Motor neuron (in vitro differentiated cells): ENCODE results near the gene ZNF283. TPM values are rescaled to one million over a fixed set of nuclear protein-coding genes. Genes with fewer than 3 reads are reported as not detected.
"Not testable (repeated sequence)": the region's sequence is repeated elsewhere in the genome, so short reads cannot be mapped to it uniquely, and the experiment has no call there.

ENCODE experiments used
- ATAC-seq, 8 experiments: fragments of 200-7000 bp; cut with Tn5 transposase; replicated peaks in 6 of 8; 2 replicates each; pipeline ENCODE4 v1.8.0; 2021; ENCODE audit warnings: mild to moderate bottlenecking in 8 of 8, moderate library complexity in 8 of 8
- H3K27ac ChIP-seq, 2 donors: fragments of 250-450 bp; sonication (Bioruptor Pico); 2 replicates each; pipeline ENCODE4 v1.9.0; 2021; ENCODE audit warnings: antibody characterized with exemption in 2 of 2, mild to moderate bottlenecking in 2 of 2, moderate library complexity in 1 of 2
- H3K4me1 ChIP-seq, 2 donors: fragments of 250-450 bp; sonication (Bioruptor Pico); replicated peaks in 1 of 2; 2 replicates each; pipeline ENCODE4 v1.6.1; 2021; ENCODE audit warnings: antibody characterized with exemption in 2 of 2, mild to moderate bottlenecking in 2 of 2, moderate library complexity in 1 of 2
- H3K4me3 ChIP-seq, 5 donors: fragments of 250-450 bp; sonication (Bioruptor Pico); 2 replicates each; pipeline ENCODE4 v1.9.0; 2021; ENCODE audit warnings: antibody characterized with exemption in 5 of 5, mild to moderate bottlenecking in 5 of 5, moderate library complexity in 4 of 5
- WGBS, 10 experiments: fragments of 450-650 bp; shearing (Covaris generic); methylation state at CpG; one replicate each; pipeline ENCODE4 v1.0.0; 2022; 5-methylcytosine and 5-hydroxymethylcytosine counted together
- in situ Hi-C, 9 experiments: fragments of 400-800 bp; cut with MboI; loops; one replicate each; pipeline ENCODE4 v1.15.0; 2021; ENCODE audit warnings: low sequenced_read_pairs in 9 of 9, low pct_unique_long_range_greater_than_20kb in 2 of 9; ENCODE audit not compliant: unreplicated experiment in 9 of 9
- total RNA-seq, 8 experiments: library from RNA; unstranded; fragments of 300-600 nt; gene quantifications; 2 replicates each; pipeline versions ENCODE4 v1.2.3 to v1.2.4, GENCODE V29; 2022

The ZNF283 gene
- total RNA-seq, 8 experiments from 2014 or later = 4.0 to 36.9 (median 13.8) TPM

- in situ Hi-C loops, H3K27ac ChIP-seq, H3K4me1 ChIP-seq, H3K4me3 ChIP-seq, ATAC-seq: not testable (repeated sequence)
- WGBS, 10 experiments = 63 to 100% (median 90%) methylated on average over 1 to 7 of the region's 7 CpGs; no CpG with 5 or more reads in 1 of the 10 experiments
These were observed 20.7 kb upstream of the ZNF283 start for GRCh38 chr19:43806401-43806800.

GRCh38 chr19:43806848-43807247, 20.3 kb upstream of the ZNF283 start:
- ATAC-seq = no peak
- H3K4me3 ChIP-seq = no peak overlapping the region
- no peak overlapping the region for H3K27ac ChIP-seq
- in situ Hi-C loops = no loop called here
- H3K4me1 ChIP-seq = no peaks in the 10 kb centered on the region
- WGBS, 10 experiments = 35 to 83% (median 69%) methylated on average over 1 to 5 of the region's 5 CpGs

DNA sequence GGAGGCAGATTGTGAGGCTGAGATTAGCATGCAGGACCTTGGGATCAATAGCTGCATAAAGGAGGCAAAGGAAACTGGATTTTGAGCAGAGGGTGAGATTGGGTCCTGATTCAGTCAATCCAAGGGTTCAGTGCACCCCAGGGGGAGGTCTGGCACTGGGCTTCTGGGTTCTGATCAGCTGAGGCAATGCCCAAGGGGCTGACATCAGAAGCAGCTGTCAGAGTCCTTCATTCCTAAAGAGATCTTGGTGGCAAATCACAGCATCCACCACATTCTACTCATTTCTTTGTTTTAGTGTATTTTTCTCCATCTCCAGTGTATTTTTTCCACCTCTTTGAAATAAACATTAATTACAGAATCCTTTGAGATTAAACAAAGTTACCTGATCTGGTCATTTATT, 19.5 kb upstream of the ZNF283 start:
- ATAC-seq = no peak
- H3K4me3 ChIP-seq = no peak overlapping the region
- no peaks in the 10 kb centered on the region for H3K4me1 ChIP-seq
- in situ Hi-C loops = no loop called here
- H3K27ac ChIP-seq = no peak overlapping the region

DNA sequence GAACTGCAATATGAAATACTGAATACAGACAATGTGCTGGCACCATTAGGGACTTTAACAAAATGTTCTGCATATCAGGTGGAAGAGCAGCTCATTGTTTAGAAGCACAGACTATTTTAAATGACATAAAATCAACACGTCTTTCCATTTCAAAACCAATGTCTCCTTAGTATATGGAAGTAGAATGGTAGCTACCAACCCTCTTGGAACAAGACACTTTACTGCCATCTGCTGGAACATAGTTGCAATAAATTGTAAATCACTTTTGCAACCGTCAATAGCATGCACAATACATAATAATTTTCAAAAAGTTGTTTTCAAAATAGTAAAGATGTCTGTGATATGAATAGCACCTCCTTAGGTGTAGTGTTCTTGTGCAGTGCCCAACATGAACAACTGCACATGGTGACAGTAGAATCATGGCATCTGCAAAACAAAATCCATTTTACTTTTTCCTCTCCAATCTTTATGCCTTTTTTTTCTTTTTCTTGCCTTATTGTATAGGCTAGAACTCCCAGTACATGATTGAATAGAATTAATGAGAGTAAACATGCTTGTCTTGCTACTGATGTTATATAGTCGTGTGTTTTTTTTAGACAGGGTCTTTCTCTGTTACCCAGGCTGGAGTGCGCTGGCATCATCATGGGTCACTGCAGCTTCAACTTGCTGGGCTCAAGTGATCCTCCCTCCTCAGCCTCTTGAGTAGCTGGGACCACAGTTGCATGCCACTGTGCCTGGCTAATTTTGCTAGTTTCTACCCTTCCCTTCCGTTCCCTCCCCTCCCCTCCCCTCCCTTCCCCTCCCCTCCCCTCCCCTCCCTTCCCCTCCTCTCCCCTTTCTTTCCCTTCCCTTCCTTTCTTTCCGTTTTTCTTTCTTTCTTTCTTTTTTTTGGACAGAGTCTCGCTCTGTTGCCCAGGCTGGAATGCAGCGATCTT, 17.1 kb upstream of the ZNF283 start:
- 0 to 35% (median 12%) methylated on average over 1 to 4 of the region's 8 CpGs for WGBS, 10 experiments
- Histone ChIP-seq H3K4me1 (no peaks in the 10 kb centered on the region), H3K4me3 (no peak overlapping the region), H3K27ac (no peak overlapping the region)
- in situ Hi-C loops = no loop called here
- peak in 3 of 8 experiments; percentile 52 to 71 (median 68) for ATAC-seq

- 0 to 11% (median 0%) methylated on average over 1 of the region's 1 CpG; no CpG with 5 or more reads in 6 of the 10 experiments for WGBS, 10 experiments
These were observed 15.3 kb upstream of the ZNF283 start for GRCh38 chr19:43811837-43812236.

DNA sequence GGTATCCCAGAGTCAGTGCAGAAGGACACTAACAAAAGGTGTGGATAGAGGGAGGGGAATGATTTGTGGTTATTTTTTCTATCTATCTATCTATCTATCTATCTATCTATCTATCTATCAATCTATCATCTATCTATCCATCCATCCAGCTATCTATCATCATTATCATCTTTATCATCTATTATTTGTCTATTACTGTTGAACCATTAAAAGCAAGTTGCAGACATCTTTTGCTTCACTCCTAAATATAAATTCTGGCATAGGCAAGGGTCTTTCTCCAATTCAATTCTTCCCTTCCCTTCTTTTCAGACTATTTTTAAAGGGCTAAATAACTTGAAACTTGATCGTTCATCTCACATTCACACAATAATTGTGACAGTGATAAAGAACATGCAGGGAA, 14.9 kb upstream of the ZNF283 start:
- in situ Hi-C loops = no loop called here
- WGBS, 10 experiments = 0 to 100% (median 61%) methylated on average over 1 of the region's 1 CpG
- Histone ChIP-seq H3K4me3 (no peak overlapping the region), H3K27ac (no peak overlapping the region), H3K4me1 (no peaks in the 10 kb centered on the region)
- ATAC-seq = no peak

More at GRCh38 chr19:43811837-43812236, 15.3 kb upstream of the ZNF283 start:
- no peak overlapping the region for H3K27ac ChIP-seq
- in situ Hi-C loops = no loop called here
- H3K4me1 ChIP-seq = no peaks in the 10 kb centered on the region
- no peak overlapping the region for H3K4me3 ChIP-seq
- ATAC-seq = peak in 2 of 8 experiments; percentile 69

DNA sequence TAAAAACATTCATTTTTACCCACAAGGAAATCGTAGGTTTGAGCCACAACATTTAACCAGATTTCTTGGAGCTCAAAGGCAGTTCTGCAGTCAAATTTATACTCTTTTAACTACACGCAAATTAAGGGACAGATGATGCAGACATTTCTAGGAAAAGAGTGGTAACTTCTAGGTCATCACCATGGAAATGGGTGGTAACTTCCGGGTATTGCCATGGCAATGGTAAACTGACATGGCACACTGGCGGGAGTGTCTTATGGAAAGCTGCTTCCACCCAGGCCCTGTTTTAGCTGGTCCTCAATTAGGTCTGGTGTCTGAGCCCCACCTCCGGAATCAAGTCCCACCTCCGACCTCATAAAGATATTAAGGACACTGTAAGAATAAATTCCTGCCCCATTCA, 14.4 kb upstream of the ZNF283 start:
- Histone ChIP-seq H3K27ac (no peak overlapping the region), H3K4me3 (no peak overlapping the region), H3K4me1 (no peaks in the 10 kb centered on the region)
- WGBS, 10 experiments = 0 to 80% (median 55%) methylated on average over 1 to 6 of the region's 6 CpGs
- in situ Hi-C loops = no loop called here
- peak in 2 of 8 experiments; percentile 44 to 51 for ATAC-seq

GRCh38 chr19:43814663-43815352, 12.3 kb upstream of the ZNF283 start:
- in situ Hi-C loops = no loop called here
- no peaks in the 10 kb centered on the region for H3K4me1 ChIP-seq
- ATAC-seq = no peak
- no peak overlapping the region for H3K4me3 ChIP-seq
- 35 to 70% (median 54%) methylated on average over 2 to 5 of the region's 5 CpGs; no CpG with 5 or more reads in 2 of the 10 experiments for WGBS, 10 experiments
- no peak overlapping the region for H3K27ac ChIP-seq

DNA sequence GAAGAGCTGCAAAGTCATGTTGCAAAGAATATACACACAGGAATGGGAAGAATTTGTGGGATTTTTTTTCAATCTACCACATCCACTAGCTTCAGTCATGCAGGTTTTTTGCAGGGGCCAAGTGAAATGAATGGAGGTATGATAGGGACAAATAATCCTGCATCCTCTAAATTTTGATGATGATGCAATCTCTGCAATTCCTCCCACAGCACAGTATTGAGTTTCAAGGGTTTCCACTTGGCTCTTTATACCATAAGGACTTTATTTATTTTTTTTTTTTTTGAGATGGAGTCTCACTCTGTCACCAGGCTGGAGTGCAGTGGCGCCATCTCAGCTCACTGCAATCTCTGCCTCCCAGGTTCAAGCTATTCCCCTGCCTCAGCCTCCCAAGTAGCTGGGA, 9.7 kb upstream of the ZNF283 start:
- WGBS, 10 experiments = 22 to 60% (median 50%) methylated on average over 1 of the region's 1 CpG; no CpG with 5 or more reads in 5 of the 10 experiments
- ATAC-seq, H3K4me3 ChIP-seq, in situ Hi-C loops, H3K4me1 ChIP-seq, H3K27ac ChIP-seq: not testable (repeated sequence)

- H3K4me1 ChIP-seq = no peaks in the 10 kb centered on the region
- no peak for ATAC-seq
- H3K27ac ChIP-seq = no peak overlapping the region
- 20 to 83% (median 67%) methylated on average over 1 to 4 of the region's 5 CpGs; no CpG with 5 or more reads in 6 of the 10 experiments for WGBS, 10 experiments
- no peak overlapping the region for H3K4me3 ChIP-seq
- in situ Hi-C loops = no loop called here
These were observed 8.6 kb upstream of the ZNF283 start for GRCh38 chr19:43818500-43818899.

GRCh38 chr19:43820098-43820883, 6.8 kb upstream of the ZNF283 start:
- Histone ChIP-seq H3K27ac (no peak overlapping the region), H3K4me3 (no peak overlapping the region), H3K4me1 (no peaks in the 10 kb centered on the region)
- peak in 4 of 8 experiments; percentile 25 to 99 (median 96) for ATAC-seq
- 0 to 95% (median 33%) methylated on average over 3 to 25 of the region's 48 CpGs; no CpG with 5 or more reads in 3 of the 10 experiments for WGBS, 10 experiments
- in situ Hi-C loops = no loop called here

DNA sequence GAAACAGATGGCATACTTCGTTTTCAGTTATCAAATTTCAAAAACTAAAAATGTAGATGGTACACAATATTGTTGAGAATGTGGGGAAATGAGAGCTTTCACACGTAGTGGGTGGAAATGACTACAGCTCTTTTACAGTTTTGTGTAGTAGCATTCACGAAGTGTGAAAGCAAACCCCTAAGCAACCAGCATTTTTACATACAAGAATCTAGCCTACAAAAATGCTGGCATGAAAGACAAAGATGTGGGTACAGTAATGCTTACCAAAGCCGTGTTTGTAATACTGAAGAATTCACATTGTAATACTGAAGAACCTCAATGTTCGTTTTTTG, 6.3 kb upstream of the ZNF283 start:
- WGBS, 10 experiments = 0 to 65% (median 38%) methylated on average over 1 to 5 of the region's 5 CpGs; no CpG with 5 or more reads in 1 of the 10 experiments
- in situ Hi-C loops = no loop called here
- Histone ChIP-seq H3K4me1 (no peaks in the 10 kb centered on the region), H3K4me3 (no peak overlapping the region), H3K27ac (no peak overlapping the region)
- no peak for ATAC-seq

- H3K4me1 ChIP-seq, H3K4me3 ChIP-seq, ATAC-seq, in situ Hi-C loops, H3K27ac ChIP-seq: not testable (repeated sequence)
- 37 to 85% (median 62%) methylated on average over 1 to 3 of the region's 3 CpGs for WGBS, 10 experiments
These were observed 3.3 kb upstream of the ZNF283 start for GRCh38 chr19:43823856-43824255.
